ENCODE measurements around the gene BTNL9. TPM values are rescaled to one million over a fixed set of nuclear protein-coding genes. Genes with fewer than 3 reads are reported as not detected.

Gene BTNL9
- total and polyA plus RNA-seq, 9 of the 15 experiments (the other 6 are each of a cell fraction or from before 2014, with no cell fraction given), result 3.7 to 86.7 (median 29.4) TPM

DNA sequence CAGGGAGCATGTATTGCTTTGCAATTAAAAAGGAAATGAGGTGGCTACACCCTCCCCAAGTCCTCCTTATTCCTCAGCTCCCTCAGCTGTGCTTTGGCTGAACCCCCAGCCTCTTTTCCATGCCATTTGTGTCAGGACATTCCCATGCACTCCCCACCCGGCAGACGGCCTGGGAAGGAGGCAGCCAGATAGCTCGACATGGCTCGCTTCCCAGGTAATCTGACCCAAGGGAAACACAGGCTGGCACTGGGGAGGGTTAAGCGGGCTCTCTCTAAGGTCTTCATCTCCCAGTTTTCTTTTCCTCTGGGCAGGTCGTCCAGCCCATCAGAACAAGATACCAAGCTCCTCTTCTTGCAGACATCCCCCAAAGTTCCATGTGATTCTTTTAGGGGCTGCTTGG, 31.2 kb downstream of the BTNL9 start (continued):
- no peak for TF ChIP-seq TAF15 (IDR thresholded peaks at IDR 0.05; ENCODE audit: low read depth, low read length)
- no peak for TF ChIP-seq ZNF507 (tag; conservative IDR thresholded peaks at IDR 0.05)
- TF ChIP-seq STAT5B (CRISPR knock-in tag; IDR thresholded peaks at IDR 0.05), result no peak
- TF ChIP-seq, protein P1, sequence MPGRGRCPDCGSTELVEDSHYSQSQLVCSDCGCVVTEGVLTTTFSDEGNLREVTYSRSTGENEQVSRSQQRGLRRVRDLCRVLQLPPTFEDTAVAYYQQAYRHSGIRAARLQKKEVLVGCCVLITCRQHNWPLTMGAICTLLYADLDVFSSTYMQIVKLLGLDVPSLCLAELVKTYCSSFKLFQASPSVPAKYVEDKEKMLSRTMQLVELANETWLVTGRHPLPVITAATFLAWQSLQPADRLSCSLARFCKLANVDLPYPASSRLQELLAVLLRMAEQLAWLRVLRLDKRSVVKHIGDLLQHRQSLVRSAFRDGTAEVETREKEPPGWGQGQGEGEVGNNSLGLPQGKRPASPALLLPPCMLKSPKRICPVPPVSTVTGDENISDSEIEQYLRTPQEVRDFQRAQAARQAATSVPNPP (IDR thresholded peaks at IDR 0.05; ENCODE audit: borderline replicate concordance, insufficient read depth, insufficient read length), result no peak
- TF ChIP-seq ZNF408 (CRISPR knock-in tag; IDR thresholded peaks at IDR 0.05; ENCODE audit: low read depth), result no peak
- no peak for TF ChIP-seq RAD21 (CRISPR knock-in tag; conservative IDR thresholded peaks at IDR 0.05 in 1 of 2, IDR thresholded peaks at IDR 0.05 in 1 of 2)

DNA sequence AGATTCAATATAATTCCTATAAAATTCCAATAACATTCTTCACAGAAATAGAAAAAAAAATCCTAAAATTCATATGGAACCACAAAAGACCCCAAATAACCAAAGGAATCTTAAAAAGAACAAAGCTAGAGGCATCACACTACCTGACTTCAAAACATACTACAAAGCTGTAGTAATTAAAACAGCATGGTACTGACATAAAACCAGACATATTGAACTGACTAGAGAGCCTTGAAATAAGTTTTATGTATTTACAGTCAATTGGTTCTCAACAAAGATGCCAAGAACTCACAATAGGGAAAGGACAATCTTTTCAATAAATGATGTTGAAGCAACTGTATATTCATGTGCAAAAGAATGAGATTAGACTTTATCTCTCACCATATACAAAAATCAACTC, 36.9 kb downstream of the BTNL9 start:
- Histone ChIP-seq H3K79me2 (ENCODE audit: control insufficient read depth, insufficient read depth, low read length) (no peaks in the 10 kb centered on the region), H3K4me2 (ENCODE audit: insufficient read depth, low read length) (no peak overlapping the region), H3K4me3 (no peak overlapping the region), H4K20me1 (replicated peaks; ENCODE audit: control insufficient read depth, insufficient read depth, low read length) (no peaks in the 10 kb centered on the region), H3K9ac (ENCODE audit: insufficient read depth in 1 of 2, low read depth in 2 of 2, low read length in 2 of 2) (no peak overlapping the region), H3K4me1 (replicated peaks in 1 of 2; ENCODE audit: control insufficient read depth in 2 of 2, insufficient read depth in 2 of 2, low read length in 2 of 2) (peaks cover 0 to 3% of the 10 kb centered on the region in 2 experiments; a peak in 2 of 5 replicates), H2AFZ (ENCODE audit: low read depth, low read length) (no peak overlapping the region), H3K27ac (ENCODE audit: extremely low read depth, low read depth, low read length) (no peak overlapping the region), H3K9me3 (replicated peaks; ENCODE audit: control insufficient read depth, insufficient read depth, low read depth, low read length) (peaks cover 3% of the 10 kb centered on the region; the same call in 1 of the 2 replicates), H3K36me3 (ENCODE audit: control insufficient read depth, insufficient read depth, low read length) (no peaks in the 10 kb centered on the region), H3K27me3 (ENCODE audit: control insufficient read depth in 2 of 2, insufficient read depth in 2 of 2, low read length in 2 of 2) (peaks cover 0 to 7% of the 10 kb centered on the region in 2 experiments; a peak in 1 of 5 replicates), H3K9me1 (ENCODE audit: control insufficient read depth, insufficient read depth, low read length) (no peaks in the 10 kb centered on the region)
- CTCF ChIA-PET (ENCODE audit: low intra/inter-chr PET ratio), result no interaction called here
- no peak for FAIRE-seq
- no peak for TF ChIP-seq CHD4 (IDR thresholded peaks at IDR 0.05; ENCODE audit: insufficient read depth, insufficient replicate concordance, low read depth, low read length, poor library complexity, severe bottlenecking)
- TF ChIP-seq, protein P2, sequence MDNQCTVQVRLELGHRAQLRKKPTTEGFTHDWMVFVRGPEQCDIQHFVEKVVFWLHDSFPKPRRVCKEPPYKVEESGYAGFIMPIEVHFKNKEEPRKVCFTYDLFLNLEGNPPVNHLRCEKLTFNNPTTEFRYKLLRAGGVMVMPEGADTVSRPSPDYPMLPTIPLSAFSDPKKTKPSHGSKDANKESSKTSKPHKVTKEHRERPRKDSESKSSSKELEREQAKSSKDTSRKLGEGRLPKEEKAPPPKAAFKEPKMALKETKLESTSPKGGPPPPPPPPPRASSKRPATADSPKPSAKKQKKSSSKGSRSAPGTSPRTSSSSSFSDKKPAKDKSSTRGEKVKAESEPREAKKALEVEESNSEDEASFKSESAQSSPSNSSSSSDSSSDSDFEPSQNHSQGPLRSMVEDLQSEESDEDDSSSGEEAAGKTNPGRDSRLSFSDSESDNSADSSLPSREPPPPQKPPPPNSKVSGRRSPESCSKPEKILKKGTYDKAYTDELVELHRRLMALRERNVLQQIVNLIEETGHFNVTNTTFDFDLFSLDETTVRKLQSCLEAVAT (IDR thresholded peaks at IDR 0.05), result no peak
- peak; percentile 61 for TF ChIP-seq BCOR (IDR thresholded peaks at IDR 0.05)
- peak; percentile 80 for TF ChIP-seq RBM25 (IDR thresholded peaks at IDR 0.05; ENCODE audit: low read depth, low read length, severe bottlenecking)
- no peak for TF ChIP-seq ZC3H8 (IDR thresholded peaks at IDR 0.05)
- TF ChIP-seq, protein P3, sequence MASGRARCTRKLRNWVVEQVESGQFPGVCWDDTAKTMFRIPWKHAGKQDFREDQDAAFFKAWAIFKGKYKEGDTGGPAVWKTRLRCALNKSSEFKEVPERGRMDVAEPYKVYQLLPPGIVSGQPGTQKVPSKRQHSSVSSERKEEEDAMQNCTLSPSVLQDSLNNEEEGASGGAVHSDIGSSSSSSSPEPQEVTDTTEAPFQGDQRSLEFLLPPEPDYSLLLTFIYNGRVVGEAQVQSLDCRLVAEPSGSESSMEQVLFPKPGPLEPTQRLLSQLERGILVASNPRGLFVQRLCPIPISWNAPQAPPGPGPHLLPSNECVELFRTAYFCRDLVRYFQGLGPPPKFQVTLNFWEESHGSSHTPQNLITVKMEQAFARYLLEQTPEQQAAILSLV (tag; IDR thresholded peaks at IDR 0.05), result no peak
- TF ChIP-seq SMARCA5 (IDR thresholded peaks at IDR 0.05), result peak; percentile 25; the same call in 1 of the 2 replicates
- TF ChIP-seq CC2D1A (IDR thresholded peaks at IDR 0.05), result no peak
- TF ChIP-seq LARP7 (IDR thresholded peaks at IDR 0.05), result no peak
- in situ Hi-C loops (cut with MboI) (no loop called here), intact Hi-C loops (cut with micrococcal nuclease) (no loop called here)
- BruUV-seq (replicated peaks), result no TSS peak
- no peak for ATAC-seq
- DNase-seq (ENCODE audit: extremely low read depth in 1 of 4, low spot score in 3 of 4), result no peak
- POLR2A ChIA-PET, result no interaction called here
